Adipose tissue (tissue), 3 donors: ENCODE data around the gene CDH4. TPM values are rescaled to one million over a fixed set of nuclear protein-coding genes. Genes with fewer than 3 reads are reported as not detected.
"Not testable (repeated sequence)": the region's sequence is repeated elsewhere in the genome, so short reads cannot be mapped to it uniquely, and the experiment has no call there.

Source experiments
- H3K27ac ChIP-seq: one replicate; pipeline ENCODE4 v1.5.1; 2013; ENCODE audit warnings: low read depth, low read length
- WGBS, 3 donors: extraction: QIAGEN DNeasy Blood & Tissue Kit; methylation state at CpG; one replicate each; pipeline ENCODE4 v1.1.7; 2013; 5-methylcytosine and 5-hydroxymethylcytosine counted together
- polyA plus RNA-seq, 3 donors: library from polyadenylated mRNA; stranded (reverse); fragments of 200-250 nt; gene quantifications; one replicate each; pipeline ENCODE4 v1.2.3, GENCODE V29; 2013
- donor health status: healthy with polysubstance abuse.
- donor health status: Bipolar disorder and iron deficiency.
- donor health status: healthy.

The CDH4 gene
- polyA plus RNA-seq, 3 donors = 0.04 to 0.11 (median 0.05) TPM

DNA sequence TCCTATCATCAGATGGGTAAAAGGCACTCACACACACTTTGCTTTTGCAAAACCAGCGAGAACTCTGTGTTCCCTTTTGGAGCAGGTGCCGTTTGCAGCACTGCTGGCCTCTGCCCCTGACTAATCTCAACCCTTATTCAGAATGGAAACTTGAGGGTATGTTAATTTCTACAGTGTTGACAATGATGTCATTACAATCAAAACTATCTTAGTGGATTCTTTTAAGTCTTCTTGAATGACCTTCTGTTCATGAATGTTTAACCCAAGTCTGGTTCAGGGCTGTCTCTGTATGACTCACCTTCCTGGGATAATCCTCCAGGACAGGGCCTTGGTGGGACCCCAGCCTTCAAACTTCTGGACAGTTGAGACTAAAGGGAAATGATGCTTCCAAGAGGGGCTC, 197.9 kb downstream of the CDH4 start:
- H3K27ac ChIP-seq = no peak overlapping the region
- WGBS, 3 donors = 72 to 83% (median 76%) methylated on average over 2 of the region's 2 CpGs

DNA sequence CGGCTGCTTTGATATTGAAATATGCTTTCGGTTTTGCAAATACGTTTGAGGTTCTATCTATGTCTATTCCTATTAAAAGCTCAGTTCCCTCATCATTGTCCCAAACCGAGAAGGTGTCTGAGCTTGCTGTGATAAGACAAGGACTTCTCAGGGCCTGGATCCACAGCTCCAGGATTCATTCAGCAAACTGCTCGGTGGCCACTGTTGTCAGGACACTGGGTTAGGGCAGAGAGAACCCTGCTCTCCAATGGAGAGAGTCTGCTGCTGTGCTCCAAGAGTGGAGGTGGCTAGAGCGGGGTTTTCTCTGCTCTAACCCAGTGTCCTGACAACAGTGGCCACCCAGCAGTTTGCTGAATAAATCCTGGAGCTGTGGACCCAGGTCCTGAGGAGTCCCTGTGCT, 198.5 kb downstream of the CDH4 start:
- WGBS, 3 donors = 74 to 82% (median 78%) methylated on average over 6 of the region's 6 CpGs
- H3K27ac ChIP-seq = no peak overlapping the region

DNA sequence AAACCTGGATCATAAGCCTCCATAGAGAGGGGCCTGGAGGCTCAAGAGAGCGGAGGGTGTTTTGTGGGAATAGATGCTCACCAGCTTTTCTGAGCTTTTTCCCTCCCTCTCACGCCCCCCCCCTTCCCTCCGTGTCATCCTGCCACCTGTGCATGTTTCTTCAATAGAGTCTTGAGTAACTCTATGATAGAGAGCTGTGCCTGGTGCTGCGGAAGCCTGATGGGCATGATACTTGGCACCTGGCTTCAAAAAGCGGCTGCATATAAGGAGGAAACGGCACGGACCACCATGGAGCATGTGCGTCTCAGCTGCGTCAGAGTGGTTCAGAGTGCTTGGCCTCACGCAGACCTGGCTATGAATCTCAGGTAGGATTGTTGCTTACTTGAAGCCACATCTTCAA, 198.9 kb downstream of the CDH4 start:
- H3K27ac ChIP-seq = no peak overlapping the region
- 85 to 93% (median 92%) methylated on average over 10 of the region's 10 CpGs for WGBS, 3 donors

DNA sequence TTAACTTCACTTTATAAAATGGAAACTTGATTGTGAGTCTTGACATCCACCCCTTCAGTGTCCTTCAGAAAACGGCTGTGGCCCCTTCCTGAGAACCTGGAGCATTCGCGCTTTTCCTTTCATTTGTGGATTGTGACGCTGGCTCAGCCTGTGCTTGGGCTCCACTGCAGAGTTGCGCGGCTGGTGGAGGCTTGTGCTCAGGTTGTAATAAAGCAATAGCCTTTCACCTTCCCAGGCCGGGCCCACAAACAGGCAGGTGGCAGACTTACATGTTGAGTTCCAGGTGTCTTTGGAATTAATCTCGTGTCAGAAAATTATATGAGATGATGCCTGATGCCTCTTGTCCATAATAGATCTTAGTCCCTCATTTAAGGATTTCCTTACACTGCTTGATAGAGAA, 199.9 kb downstream of the CDH4 start:
- H3K27ac ChIP-seq = no peak overlapping the region
- WGBS, 3 donors = 72 to 78% (median 78%) methylated on average over 8 of the region's 8 CpGs

DNA sequence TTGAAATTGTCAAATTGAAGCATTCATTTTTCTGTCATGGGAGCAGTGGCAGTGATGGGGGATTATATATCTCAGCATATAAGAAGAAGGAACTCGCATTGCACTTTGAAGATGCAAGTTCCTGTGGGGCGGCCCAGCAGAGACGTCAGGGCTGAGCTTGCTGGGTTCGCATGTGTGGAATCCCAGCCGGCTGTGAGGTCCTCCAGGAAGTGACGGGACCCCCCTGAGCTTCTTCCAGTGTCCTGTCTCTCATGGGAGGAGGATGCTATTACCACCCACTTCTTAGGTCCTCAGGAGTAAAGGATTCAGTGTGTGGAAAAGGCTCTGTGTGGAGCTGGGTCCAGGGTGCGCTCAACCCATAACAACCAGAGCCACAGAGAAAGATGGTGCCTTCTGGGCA, 201.2 kb downstream of the CDH4 start:
- no peak overlapping the region for H3K27ac ChIP-seq
- WGBS, 3 donors = 58 to 70% (median 58%) methylated on average over 7 of the region's 7 CpGs

DNA sequence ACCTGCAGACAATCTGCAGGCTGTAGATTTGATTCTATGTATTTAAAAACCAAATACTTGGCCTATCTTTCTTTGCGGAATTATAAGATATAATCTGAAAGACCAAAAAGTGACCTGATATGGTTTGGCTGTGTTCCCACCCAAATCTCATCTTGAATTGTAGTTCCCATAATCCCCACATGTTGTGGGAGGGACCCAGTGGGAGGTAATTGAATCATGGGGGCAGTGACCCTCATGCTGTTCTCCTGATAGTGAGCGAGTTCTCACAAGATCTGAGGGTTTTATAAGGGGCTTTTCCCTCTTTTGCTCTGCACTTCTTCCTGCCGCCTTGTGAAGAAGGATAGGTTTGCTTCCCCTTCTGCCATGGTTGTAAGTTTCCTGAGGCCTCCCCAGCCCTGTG, 201.6 kb downstream of the CDH4 start:
- not testable (repeated sequence) for H3K27ac ChIP-seq
- WGBS, 3 donors = 61 to 68% (median 67%) methylated on average over 3 of the region's 3 CpGs

DNA sequence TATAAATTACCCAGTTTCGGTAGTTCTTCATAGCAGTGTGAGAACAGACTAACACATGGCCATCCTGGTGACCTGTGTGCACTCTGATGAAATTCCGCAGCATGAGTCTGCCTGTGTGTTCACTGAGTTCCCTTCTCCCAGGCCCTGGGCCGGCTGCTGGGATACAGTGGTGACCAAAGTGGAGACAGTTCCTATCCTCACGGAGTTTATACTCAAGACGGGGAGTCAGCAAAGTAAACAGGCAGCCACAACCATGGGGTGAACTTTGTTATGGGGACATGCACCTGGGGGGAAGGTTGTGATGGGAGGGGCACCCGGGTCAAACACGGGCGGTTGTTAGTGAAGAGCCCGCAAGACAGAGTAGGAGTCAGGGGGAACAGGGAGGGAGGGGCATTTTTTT, 202.0 kb downstream of the CDH4 start:
- WGBS, 3 donors = 74 to 84% (median 81%) methylated on average over 9 of the region's 9 CpGs
- H3K27ac ChIP-seq = no peak overlapping the region

DNA sequence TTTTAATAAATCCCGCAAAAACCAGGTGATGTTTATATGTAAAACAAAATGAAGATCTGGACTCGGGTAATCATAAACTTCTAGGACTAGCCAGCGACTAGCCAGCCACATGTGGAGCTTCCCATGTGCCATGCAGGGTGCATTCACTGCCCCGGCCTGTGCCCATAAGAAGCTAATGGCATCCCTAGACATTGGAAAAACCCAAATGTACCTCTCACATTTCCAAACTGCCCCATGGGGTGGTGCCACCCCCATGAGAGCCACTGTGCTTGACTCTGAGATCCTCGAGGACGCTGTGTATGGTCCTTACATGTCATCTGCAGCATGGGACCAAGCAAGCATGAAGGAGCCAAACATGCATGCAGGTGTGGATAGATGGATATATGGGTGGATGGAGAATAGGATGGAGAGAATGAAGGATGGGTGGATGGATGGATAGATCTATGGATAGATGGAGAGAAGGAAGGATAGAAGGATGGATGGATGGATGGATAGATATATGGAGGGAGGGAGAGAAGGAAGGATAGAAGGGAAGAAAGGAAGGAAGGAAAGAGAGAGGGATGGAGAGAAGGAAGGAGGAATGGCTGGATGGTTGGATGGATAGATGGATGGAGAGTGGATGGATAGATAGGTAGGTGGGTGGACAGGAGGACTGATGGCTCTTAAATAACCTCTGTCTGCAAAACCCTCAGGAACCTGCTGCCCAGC, 203.6 kb downstream of the CDH4 start:
- 81 to 93% (median 88%) methylated on average over 6 of the region's 6 CpGs for WGBS, 3 donors
- no peak overlapping the region for H3K27ac ChIP-seq

DNA sequence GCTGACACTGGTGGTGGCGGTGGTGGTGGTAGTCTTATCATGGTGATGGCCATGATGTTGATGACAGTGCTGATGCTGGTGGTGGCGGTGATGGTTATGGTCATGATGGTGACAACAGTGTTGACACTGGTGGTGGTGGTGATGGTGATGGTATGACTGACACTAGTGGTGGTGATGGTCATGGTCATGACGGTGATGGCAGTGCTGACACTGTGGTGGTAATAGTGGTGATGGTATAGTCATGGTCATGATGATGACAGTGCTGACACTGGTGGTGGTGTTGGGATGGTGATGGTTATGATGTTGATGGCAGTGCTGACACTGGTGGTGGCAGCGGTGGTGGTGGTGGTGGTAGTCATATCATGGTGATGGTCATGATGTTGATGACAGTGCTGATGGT, 205.7 kb downstream of the CDH4 start:
- WGBS, 3 donors = 90 to 97% (median 97%) methylated on average over 4 of the region's 4 CpGs

DNA sequence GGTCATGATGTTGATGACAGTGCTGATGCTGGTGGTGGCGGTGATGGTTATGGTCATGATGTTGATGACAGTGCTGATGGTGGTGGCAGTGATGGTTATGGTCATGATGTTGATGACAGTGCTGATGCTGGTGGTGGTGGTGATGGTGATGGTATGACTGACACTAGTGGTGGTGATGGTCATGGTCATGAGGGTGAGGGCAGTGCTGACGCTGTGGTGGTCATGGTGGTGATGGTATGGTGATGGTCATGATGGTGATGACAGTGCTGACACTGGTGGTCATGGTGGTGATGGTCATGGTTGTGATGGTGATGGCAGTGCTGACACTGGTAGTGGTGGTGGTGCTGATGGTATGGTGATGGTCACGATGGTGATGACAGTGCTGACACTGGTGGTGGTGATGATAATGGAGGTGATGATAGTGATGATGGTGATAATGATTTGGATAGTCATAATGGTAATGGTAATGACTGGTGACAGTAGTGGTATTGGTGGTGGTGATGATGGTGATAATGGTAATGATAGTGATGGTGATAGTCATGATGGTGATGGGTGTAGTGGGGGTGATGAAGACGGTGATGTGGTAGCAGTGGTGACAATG, 206.2 kb downstream of the CDH4 start:
- H3K27ac ChIP-seq = no peak overlapping the region
- WGBS, 3 donors = 77 to 92% (median 90%) methylated on average over 4 of the region's 4 CpGs

More for the DNA sequence above, 205.7 kb downstream of the CDH4 start:
- no peak overlapping the region for H3K27ac ChIP-seq

DNA sequence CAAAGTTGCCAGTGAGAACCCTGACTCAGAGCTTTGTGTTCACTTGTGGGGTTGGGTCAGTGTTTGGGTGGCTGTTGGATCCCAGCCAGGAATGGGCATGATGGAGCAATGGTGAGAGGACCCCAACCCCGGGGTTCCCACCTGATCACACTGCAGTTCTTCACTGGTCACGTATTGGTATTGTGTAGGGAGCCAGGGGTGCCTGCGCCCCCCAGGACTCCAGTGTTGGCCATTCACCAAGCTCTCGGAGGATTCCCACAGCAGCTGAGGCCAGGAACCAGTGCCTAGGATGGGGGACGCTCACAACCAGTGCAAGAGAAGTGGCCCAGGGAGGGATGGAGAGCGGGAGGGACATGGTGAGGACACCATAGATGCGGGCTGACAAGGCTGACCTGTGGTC, 207.2 kb downstream of the CDH4 start:
- 84 to 87% (median 86%) methylated on average over 7 of the region's 7 CpGs for WGBS, 3 donors
- no peak overlapping the region for H3K27ac ChIP-seq

DNA sequence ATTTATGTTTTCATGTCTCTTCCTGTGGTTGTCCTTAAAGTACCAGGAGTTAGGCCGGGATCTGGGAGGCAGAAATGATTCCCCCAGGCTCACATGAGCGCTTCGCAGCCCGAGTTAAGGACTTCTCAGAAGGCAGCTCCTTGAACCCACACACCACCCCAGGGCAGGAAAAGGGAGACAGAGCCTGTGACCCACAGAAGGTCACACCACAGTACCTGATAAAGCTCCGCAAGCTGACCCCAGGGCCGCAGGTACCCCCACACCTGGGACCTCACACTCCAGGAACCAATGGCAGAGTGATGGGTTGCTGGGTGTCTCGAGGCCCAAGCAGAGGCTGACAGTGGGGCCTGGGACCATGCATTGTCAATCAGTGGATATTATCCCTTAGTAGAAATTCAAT, 207.6 kb downstream of the CDH4 start:
- 83 to 86% (median 84%) methylated on average over 7 of the region's 7 CpGs for WGBS, 3 donors
- H3K27ac ChIP-seq = no peak overlapping the region

DNA sequence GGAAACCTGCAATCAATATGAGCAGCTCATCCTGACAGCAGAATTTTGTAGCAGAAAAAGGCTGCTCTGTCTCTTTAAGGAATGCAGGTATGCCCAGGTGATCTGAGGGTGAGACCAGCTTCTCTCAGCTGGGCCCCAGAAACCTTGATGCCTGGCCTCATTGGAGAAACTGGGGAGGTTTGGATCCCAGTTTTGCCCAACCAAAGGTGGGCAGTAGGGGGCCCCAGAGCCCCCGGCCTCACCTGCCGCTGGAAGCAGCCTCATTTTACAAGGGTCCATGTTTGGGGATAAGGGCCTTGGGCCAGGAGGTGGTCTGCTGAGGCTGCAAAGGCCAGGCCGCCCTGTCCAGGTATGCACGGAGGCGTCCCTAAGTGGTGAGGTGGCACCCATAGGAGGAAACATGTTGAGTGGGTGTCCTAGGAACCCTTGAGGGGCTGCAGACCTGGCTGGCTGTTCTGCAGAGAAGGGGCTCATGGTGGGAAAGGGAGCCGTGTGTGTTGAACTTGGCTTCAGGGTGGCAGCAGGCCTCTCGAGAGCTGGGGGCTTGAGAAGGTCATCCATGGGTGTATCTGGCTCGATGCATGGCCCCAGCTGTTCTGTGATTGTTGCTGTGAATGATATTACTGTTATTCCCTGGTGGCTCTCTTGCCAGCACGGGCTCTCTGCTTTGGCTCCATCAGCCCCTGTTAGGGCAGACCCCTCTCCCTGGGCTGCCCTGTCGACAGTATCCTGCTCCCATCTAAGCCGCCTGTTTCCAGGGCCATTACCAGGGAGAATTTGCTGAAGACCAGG, 208.4 kb downstream of the CDH4 start:
- no peak overlapping the region for H3K27ac ChIP-seq
- 77 to 81% (median 80%) methylated on average over 11 of the region's 11 CpGs for WGBS, 3 donors

DNA sequence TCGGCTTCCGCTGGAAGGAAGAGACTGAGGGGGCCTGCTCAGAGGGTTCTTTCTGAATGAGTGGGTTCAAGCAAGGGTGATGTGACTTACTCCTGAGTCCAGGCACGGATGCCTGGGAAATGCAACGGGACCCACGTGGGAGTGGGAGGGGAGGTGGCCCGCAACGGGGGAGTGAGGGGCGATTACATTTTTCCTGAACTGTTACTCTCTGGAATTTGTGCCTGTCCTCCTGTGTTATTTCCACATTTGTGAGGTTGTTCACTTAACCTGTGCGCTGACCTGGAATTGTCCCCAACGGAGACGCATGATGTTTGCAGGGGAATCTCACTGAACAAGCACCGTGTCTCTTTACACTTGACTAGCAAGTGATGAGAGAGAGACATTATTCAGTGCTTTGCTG, 209.4 kb downstream of the CDH4 start:
- 75 to 81% (median 79%) methylated on average over 12 of the region's 12 CpGs for WGBS, 3 donors
- H3K27ac ChIP-seq = no peak overlapping the region

DNA sequence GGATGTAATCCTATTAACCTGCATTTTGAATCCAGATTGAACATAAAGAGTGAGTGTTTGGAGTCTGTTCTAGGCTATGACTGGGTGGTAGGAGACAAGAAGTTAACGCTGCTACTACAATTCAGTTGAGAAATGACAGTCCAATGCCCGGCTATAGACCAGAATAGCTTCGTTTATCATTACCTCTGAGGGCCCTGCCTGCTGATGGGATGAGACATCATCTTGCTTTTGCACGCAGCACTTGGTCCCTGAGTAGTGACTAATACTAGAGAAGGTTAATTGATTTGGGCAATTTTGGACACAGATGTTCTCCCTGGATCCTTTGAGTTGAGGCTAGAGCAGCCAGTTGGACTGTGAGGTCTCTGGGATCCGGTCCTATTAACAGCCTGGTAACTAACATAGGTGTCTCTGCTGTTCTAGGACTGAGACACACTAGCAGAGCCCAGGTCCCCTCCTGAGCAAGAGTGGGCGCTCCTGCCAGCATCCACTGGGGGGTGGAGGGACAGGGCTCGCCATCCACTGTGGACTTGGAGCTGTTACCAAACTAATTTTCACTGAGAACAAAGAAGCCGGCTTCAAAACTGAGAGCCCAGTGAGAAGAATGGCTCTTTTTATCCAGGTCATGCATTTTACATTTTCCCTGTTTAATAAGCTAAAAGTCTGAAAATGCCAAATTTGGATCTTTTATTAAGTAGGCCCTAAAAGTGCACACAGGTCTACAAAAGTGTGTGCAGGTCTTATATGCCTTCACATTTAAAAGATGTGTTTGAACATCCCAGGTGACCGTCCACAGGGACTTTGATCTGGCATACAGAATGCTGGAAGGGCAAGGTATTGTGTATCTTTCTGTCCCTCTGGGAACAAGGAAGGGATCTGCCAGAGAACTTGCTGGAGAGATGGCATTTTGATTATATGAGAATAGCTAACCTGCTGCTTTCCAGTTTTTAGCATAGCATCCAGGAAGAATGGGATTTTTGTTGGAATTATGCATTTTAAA, 212.5 kb downstream of the CDH4 start:
- 69 to 80% (median 79%) methylated on average over 9 of the region's 9 CpGs for WGBS, 3 donors
- no peak overlapping the region for H3K27ac ChIP-seq

DNA sequence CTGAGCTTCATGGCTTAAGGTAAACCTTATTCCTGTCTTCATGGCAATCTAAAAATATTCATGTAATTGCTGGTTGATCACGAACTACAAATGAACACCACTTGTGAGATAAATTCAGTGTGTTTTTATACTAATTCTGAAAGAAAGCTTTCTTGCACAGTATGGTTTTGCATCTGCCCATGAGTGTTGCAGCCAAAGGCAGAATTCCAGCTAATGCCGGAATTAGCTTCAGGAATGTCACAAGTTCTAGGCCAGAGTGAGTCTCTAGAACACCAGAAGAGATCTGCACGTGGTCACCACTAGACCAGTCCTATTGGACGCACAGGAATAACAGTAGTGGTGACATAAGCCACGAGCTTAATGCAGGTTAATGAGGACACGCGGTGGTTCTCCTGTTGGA, 223.7 kb downstream of the CDH4 start:
- H3K27ac ChIP-seq = no peak overlapping the region
- 80 to 84% (median 84%) methylated on average over 7 of the region's 7 CpGs for WGBS, 3 donors

DNA sequence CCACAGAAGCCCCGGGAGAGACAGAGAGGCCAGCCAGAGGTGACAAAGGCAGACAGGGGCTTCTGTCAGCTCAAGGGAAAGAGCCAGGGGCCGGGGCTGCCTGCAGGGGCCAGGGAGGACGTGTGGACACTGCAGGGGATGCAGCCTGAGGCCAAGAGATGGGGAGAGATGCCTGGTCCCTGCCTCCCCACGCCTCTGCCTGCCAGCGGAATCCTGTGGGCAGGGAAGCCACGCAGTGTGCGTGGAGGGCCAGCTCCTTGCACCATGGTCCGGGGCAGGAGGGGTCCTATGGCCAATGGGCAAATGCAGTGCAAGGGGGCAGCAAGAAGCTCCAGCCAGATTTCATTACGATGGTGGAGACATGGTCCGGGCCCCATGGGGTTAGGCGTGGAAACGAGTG, 224.9 kb downstream of the CDH4 start:
- 66 to 75% (median 72%) methylated on average over 12 of the region's 12 CpGs for WGBS, 3 donors
- no peak overlapping the region for H3K27ac ChIP-seq

DNA sequence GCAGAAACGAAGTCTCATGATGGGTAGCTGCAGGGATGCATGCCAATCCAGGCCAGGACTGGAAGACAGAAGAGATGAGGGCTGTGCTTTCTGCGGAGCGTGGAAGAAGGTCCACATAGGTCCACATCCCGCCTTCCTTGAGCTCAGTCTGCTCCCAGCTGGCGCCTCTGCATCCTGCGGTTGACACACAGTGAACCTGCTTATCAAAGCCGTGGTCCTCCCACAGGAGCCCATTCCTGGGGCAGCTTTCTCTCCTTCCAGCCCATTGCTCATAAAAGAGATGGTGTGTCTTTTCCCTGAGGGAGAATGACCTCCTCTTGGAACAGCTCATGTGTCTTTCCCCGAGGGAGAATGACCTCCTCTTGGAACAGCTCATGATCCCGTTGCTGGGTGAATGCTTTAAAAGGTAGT, 225.4 kb downstream of the CDH4 start:
- 74 to 79% (median 78%) methylated on average over 9 of the region's 9 CpGs for WGBS, 3 donors
- no peak overlapping the region for H3K27ac ChIP-seq
